Activated CD4-positive, alpha-beta T cell treated with anti-CD3 and anti-CD28 coated beads for 24 hours (primary cell): Measurements from ENCODE around the gene EIF3A.

Experiments
- DNase-seq, 2 donors: peaks; one replicate each; pipeline ENCODE4 v3.0.0-alpha.2; 2020; ENCODE audit warnings: low read depth in 2 of 2

EIF3A gene

GRCh38 chr10:119006451-119007210 lies 74.0 kb downstream of the EIF3A start:
- no peak for DNase-seq

GRCh38 chr10:119005362-119006043 lies 75.1 kb downstream of the EIF3A start:
- no peak for DNase-seq

GRCh38 chr10:119003572-119004289 lies 76.9 kb downstream of the EIF3A start:
- no peak for DNase-seq

GRCh38 chr10:119001717-119002500 lies 78.7 kb downstream of the EIF3A start:
- no peak for DNase-seq

- no peak for DNase-seq
Measured at GRCh38 chr10:118998183-118998582, 82.4 kb downstream of the EIF3A start.

- DNase-seq: no peak
Measured at GRCh38 chr10:118997379-118997778, 83.2 kb downstream of the EIF3A start.

- DNase-seq: no peak
Measured at GRCh38 chr10:118995739-118996138, 84.9 kb downstream of the EIF3A start.

GRCh38 chr10:118994321-118994720 lies 86.3 kb downstream of the EIF3A start:
- DNase-seq: no peak

- no peak for DNase-seq
Measured at GRCh38 chr10:118993214-118993613, 87.4 kb downstream of the EIF3A start.

- no peak for DNase-seq
Measured at GRCh38 chr10:118992496-118992895, 88.1 kb downstream of the EIF3A start.

GRCh38 chr10:118990326-118990725 lies 90.3 kb downstream of the EIF3A start:
- DNase-seq: no peak

- no peak for DNase-seq
Measured at GRCh38 chr10:118986815-118987790, 93.5 kb downstream of the EIF3A start.

- no peak for DNase-seq
Measured at GRCh38 chr10:118985576-118985975, 95.0 kb downstream of the EIF3A start.
